ENCODE data around the gene DEXI. TPM values are rescaled to one million over a fixed set of nuclear protein-coding genes. Genes with fewer than 3 reads are reported as not detected.

DEXI gene
- total RNA-seq, 1 donor from 2014 or later = 94.2 TPM

GRCh38 chr16:10940501-10941079 is 1.7 kb downstream of the DEXI start:
- H3K27me3 ChIP-seq = no peaks in the 10 kb centered on the region
- no peaks in the 10 kb centered on the region for H3K36me3 ChIP-seq
- TF ChIP-seq CTCF (IDR thresholded peaks at IDR 0.05) = no peak
- no peaks in the 10 kb centered on the region for H3K9me3 ChIP-seq
- peak overlapping the region; percentile 83 to 95 for H3K27ac ChIP-seq
- intact Hi-C loops (cut with DNase I) = loop anchor here (10.0 kb wide), 2 partner anchors 804 to 1846 kb away; partner anchors contain the start of genes HAPSTR1 and TXNDC11
- DNase-seq (ENCODE audit: low spot score in 2 of 2) = no peak
- H3K4me3 ChIP-seq = peak overlapping the region; percentile 60 to 97
- peaks cover 20 to 65% of the 10 kb centered on the region in 2 donors for H3K4me1 ChIP-seq

- H3K36me3 ChIP-seq = no peaks in the 10 kb centered on the region
- intact Hi-C loops (cut with DNase I) = loop anchor here (10.0 kb wide), 2 partner anchors 805 to 1845 kb away; partner anchors contain the start of genes HAPSTR1 and TXNDC11
- peak overlapping the region; percentile 83 to 95 for H3K27ac ChIP-seq
- H3K9me3 ChIP-seq = no peaks in the 10 kb centered on the region
- no peaks in the 10 kb centered on the region for H3K27me3 ChIP-seq
- H3K4me1 ChIP-seq = peaks cover 13 to 64% of the 10 kb centered on the region in 2 donors
- no peak for TF ChIP-seq CTCF (IDR thresholded peaks at IDR 0.05)
- no peak for DNase-seq (ENCODE audit: low spot score in 2 of 2)
- peak overlapping the region; percentile 60 to 97 for H3K4me3 ChIP-seq
Observed at GRCh38 chr16:10939649-10940234, 2.5 kb downstream of the DEXI start.

GRCh38 chr16:10938796-10939648 is 3.2 kb downstream of the DEXI start:
- TF ChIP-seq CTCF (IDR thresholded peaks at IDR 0.05) = no peak
- H3K4me3 ChIP-seq = peak overlapping the region; percentile 60 to 97

GRCh38 chr16:10938321-10938720 is 3.9 kb downstream of the DEXI start:
- DNase-seq (ENCODE audit: low spot score in 2 of 2) = no peak
- intact Hi-C loops (cut with DNase I) = no loop called here
- Histone ChIP-seq H3K27me3 (no peaks in the 10 kb centered on the region), H3K9me3 (no peaks in the 10 kb centered on the region), H3K36me3 (peaks cover 0 to 6% of the 10 kb centered on the region in 2 donors), H3K4me3 (peak overlapping the region; percentile 47 to 97), H3K4me1 (peaks cover 21 to 71% of the 10 kb centered on the region in 2 donors), H3K27ac (peak overlapping the region; percentile 83 to 95)
- no peak for TF ChIP-seq CTCF (IDR thresholded peaks at IDR 0.05)

More at GRCh38 chr16:10938796-10939648, 3.2 kb downstream of the DEXI start:
- Histone ChIP-seq H3K9me3 (no peaks in the 10 kb centered on the region), H3K27ac (peak overlapping the region; percentile 83 to 95), H3K4me1 (peaks cover 14 to 70% of the 10 kb centered on the region in 2 donors), H3K36me3 (no peaks in the 10 kb centered on the region), H3K27me3 (no peaks in the 10 kb centered on the region)
- intact Hi-C loops (cut with DNase I) = no loop called here
- no peak for DNase-seq (ENCODE audit: low spot score in 2 of 2)

GRCh38 chr16:10937068-10937859 is 5.0 kb downstream of the DEXI start:
- H3K9me3 ChIP-seq = no peaks in the 10 kb centered on the region
- H3K4me1 ChIP-seq = peaks cover 21 to 63% of the 10 kb centered on the region in 2 donors
- peaks cover 0 to 11% of the 10 kb centered on the region in 2 donors for H3K36me3 ChIP-seq
- DNase-seq (ENCODE audit: low spot score in 2 of 2) = no peak
- no peaks in the 10 kb centered on the region for H3K27me3 ChIP-seq
- intact Hi-C loops (cut with DNase I) = no loop called here
- TF ChIP-seq CTCF (IDR thresholded peaks at IDR 0.05) = no peak
- H3K4me3 ChIP-seq = peak overlapping the region; percentile 47 to 97
- H3K27ac ChIP-seq = peak overlapping the region; percentile 83 to 95
